GM23338 (cell line): ENCODE measurements around the gene CCDC138.

Source experiments
- CREB1 ChIP-seq: fragments of 250-450 bp; sonication (Bioruptor Pico); IDR thresholded peaks from 2 replicates; pipeline ENCODE4 v1.5.0; 2020; ENCODE audit warnings: low read depth, mild to moderate bottlenecking, moderate library complexity
- CTCF ChIP-seq, 2 experiments: fragments of 200-600 bp in 1 of 2; sonication (generic) in 1 of 2; conservative IDR thresholded peaks; 2 replicates each; pipeline versions ENCODE4 v1.5.1 to v1.6.1; 2016 to 2017; ENCODE audit warnings: antibody characterized with exemption in 2 of 2, low read depth in 2 of 2, mild to moderate bottlenecking in 2 of 2, moderate library complexity in 1 of 2
- EZH2 ChIP-seq: fragments of 200-600 bp; sonication (generic); IDR thresholded peaks from one replicate; pipeline ENCODE4 v1.8.0; 2017; ENCODE audit warnings: antibody characterized with exemption, mild to moderate bottlenecking, low read depth; ENCODE audit not compliant: unreplicated experiment
- EZH2phosphoT487 ChIP-seq: fragments of 200-600 bp; sonication (generic); IDR thresholded peaks from one replicate; pipeline ENCODE4 v1.8.1; 2018; ENCODE audit warnings: antibody characterized with exemption; ENCODE audit not compliant: unreplicated experiment
- JUNB ChIP-seq: IDR thresholded peaks from one replicate; pipeline ENCODE4 v1.6.1; 2016; ENCODE audit warnings: antibody characterized with exemption; ENCODE audit not compliant: unreplicated experiment
- POLR2AphosphoS5 ChIP-seq: IDR thresholded peaks from 2 replicates; pipeline ENCODE4 v1.6.1; 2016; ENCODE audit warnings: antibody characterized with exemption, low read depth
- STAT1 ChIP-seq: IDR thresholded peaks from one replicate; pipeline ENCODE4 v1.6.1; 2016; ENCODE audit warnings: antibody characterized with exemption; ENCODE audit not compliant: unreplicated experiment
- ZNF114 ChIP-seq: fragments of 250-450 bp; sonication (Bioruptor Pico); IDR thresholded peaks from 2 replicates; pipeline ENCODE4 v1.5.0; 2020; ENCODE audit warnings: mild to moderate bottlenecking, moderate library complexity
- TF ChIP-seq, protein P1 (sequence below): fragments of 250-450 bp; sonication (Bioruptor Pico); IDR thresholded peaks from 2 replicates; pipeline ENCODE4 v1.5.0; 2020; ENCODE audit warnings: mild to moderate bottlenecking, moderate library complexity
- TF ChIP-seq, protein P2 (sequence below): IDR thresholded peaks from 2 replicates; pipeline ENCODE4 v1.6.1; 2016; ENCODE audit warnings: antibody characterized with exemption
- TF ChIP-seq, protein P3 (sequence below): IDR thresholded peaks from one replicate; pipeline ENCODE4 v1.6.1; 2018; ENCODE audit warnings: antibody characterized with exemption; ENCODE audit not compliant: unreplicated experiment

DNA sequence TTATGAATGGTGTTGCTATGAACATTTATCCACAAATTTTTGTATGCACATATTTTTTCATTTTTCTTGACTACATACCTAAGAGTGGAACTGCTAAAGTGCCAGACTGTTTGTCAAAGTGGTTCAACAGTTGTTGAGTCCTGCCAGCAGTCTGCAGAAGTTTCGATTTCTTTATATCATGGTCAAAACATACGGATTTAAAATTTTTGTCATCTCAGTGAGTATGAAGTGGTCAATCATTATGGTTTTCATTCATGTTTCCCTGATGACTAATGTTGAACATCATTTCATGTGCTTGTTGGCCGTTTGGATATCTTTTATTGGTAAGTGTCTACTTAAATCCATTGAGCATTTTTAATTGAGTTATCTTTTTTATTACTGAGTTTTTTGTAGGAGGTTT lies 39.2 kb downstream of the CCDC138 start:
- TF ChIP-seq POLR2AphosphoS5 (no peak), CREB1 (CRISPR knock-in tag) (no peak), EZH2phosphoT487 (no peak), STAT1 (no peak), CTCF (conservative IDR thresholded peaks at IDR 0.05; ENCODE audit: low read depth in 2 of 2) (no peak), EZH2 (no peak), ZNF114 (CRISPR knock-in tag) (no peak), JUNB (no peak)
- TF ChIP-seq, protein P1, sequence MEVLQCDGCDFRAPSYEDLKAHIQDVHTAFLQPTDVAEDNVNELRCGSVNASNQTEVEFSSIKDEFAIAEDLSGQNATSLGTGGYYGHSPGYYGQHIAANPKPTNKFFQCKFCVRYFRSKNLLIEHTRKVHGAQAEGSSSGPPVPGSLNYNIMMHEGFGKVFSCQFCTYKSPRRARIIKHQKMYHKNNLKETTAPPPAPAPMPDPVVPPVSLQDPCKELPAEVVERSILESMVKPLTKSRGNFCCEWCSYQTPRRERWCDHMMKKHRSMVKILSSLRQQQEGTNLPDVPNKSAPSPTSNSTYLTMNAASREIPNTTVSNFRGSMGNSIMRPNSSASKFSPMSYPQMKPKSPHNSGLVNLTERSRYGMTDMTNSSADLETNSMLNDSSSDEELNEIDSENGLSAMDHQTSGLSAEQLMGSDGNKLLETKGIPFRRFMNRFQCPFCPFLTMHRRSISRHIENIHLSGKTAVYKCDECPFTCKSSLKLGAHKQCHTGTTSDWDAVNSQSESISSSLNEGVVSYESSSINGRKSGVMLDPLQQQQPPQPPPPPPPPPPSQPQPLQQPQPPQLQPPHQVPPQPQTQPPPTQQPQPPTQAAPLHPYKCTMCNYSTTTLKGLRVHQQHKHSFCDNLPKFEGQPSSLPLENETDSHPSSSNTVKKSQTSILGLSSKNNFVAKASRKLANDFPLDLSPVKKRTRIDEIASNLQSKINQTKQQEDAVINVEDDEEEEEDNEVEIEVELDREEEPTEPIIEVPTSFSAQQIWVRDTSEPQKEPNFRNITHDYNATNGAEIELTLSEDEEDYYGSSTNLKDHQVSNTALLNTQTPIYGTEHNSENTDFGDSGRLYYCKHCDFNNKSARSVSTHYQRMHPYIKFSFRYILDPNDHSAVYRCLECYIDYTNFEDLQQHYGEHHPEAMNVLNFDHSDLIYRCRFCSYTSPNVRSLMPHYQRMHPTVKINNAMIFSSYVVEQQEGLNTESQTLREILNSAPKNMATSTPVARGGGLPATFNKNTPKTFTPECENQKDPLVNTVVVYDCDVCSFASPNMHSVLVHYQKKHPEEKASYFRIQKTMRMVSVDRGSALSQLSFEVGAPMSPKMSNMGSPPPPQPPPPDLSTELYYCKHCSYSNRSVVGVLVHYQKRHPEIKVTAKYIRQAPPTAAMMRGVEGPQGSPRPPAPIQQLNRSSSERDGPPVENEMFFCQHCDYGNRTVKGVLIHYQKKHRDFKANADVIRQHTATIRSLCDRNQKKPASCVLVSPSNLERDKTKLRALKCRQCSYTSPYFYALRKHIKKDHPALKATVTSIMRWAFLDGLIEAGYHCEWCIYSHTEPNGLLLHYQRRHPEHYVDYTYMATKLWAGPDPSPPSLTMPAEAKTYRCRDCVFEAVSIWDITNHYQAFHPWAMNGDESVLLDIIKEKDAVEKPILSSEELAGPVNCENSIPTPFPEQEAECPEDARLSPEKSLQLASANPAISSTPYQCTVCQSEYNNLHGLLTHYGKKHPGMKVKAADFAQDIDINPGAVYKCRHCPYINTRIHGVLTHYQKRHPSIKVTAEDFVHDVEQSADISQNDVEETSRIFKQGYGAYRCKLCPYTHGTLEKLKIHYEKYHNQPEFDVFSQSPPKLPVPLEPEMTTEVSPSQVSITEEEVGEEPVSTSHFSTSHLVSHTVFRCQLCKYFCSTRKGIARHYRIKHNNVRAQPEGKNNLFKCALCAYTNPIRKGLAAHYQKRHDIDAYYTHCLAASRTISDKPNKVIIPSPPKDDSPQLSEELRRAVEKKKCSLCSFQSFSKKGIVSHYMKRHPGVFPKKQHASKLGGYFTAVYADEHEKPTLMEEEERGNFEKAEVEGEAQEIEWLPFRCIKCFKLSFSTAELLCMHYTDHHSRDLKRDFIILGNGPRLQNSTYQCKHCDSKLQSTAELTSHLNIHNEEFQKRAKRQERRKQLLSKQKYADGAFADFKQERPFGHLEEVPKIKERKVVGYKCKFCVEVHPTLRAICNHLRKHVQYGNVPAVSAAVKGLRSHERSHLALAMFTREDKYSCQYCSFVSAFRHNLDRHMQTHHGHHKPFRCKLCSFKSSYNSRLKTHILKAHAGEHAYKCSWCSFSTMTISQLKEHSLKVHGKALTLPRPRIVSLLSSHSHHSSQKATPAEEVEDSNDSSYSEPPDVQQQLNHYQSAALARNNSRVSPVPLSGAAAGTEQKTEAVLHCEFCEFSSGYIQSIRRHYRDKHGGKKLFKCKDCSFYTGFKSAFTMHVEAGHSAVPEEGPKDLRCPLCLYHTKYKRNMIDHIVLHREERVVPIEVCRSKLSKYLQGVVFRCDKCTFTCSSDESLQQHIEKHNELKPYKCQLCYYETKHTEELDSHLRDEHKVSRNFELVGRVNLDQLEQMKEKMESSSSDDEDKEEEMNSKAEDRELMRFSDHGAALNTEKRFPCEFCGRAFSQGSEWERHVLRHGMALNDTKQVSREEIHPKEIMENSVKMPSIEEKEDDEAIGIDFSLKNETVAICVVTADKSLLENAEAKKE (CRISPR knock-in tag), result no peak
- TF ChIP-seq, protein P2, sequence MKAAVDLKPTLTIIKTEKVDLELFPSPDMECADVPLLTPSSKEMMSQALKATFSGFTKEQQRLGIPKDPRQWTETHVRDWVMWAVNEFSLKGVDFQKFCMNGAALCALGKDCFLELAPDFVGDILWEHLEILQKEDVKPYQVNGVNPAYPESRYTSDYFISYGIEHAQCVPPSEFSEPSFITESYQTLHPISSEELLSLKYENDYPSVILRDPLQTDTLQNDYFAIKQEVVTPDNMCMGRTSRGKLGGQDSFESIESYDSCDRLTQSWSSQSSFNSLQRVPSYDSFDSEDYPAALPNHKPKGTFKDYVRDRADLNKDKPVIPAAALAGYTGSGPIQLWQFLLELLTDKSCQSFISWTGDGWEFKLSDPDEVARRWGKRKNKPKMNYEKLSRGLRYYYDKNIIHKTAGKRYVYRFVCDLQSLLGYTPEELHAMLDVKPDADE, result no peak
- TF ChIP-seq, protein P3, sequence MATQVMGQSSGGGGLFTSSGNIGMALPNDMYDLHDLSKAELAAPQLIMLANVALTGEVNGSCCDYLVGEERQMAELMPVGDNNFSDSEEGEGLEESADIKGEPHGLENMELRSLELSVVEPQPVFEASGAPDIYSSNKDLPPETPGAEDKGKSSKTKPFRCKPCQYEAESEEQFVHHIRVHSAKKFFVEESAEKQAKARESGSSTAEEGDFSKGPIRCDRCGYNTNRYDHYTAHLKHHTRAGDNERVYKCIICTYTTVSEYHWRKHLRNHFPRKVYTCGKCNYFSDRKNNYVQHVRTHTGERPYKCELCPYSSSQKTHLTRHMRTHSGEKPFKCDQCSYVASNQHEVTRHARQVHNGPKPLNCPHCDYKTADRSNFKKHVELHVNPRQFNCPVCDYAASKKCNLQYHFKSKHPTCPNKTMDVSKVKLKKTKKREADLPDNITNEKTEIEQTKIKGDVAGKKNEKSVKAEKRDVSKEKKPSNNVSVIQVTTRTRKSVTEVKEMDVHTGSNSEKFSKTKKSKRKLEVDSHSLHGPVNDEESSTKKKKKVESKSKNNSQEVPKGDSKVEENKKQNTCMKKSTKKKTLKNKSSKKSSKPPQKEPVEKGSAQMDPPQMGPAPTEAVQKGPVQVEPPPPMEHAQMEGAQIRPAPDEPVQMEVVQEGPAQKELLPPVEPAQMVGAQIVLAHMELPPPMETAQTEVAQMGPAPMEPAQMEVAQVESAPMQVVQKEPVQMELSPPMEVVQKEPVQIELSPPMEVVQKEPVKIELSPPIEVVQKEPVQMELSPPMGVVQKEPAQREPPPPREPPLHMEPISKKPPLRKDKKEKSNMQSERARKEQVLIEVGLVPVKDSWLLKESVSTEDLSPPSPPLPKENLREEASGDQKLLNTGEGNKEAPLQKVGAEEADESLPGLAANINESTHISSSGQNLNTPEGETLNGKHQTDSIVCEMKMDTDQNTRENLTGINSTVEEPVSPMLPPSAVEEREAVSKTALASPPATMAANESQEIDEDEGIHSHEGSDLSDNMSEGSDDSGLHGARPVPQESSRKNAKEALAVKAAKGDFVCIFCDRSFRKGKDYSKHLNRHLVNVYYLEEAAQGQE, result no peak
